Tibial artery (tissue), 4 donors: ENCODE measurements around the gene AKAP8L.

Experiments
- DNase-seq, 2 donors: peaks; one replicate each; pipeline ENCODE4 v3.0.0-alpha.2; 2019
- H3K27ac ChIP-seq, 2 donors: fragments of 200-600 bp; sonication (generic) in 1 of 2; 1 replicate in 1 of 2; 2 replicates in 1 of 2; pipeline ENCODE4 v1.5.1; 2018 to 2019; ENCODE audit warnings: mild to moderate bottlenecking in 1 of 2
- H3K27me3 ChIP-seq, 2 donors: fragments of 200-600 bp; sonication (generic) in 1 of 2; one replicate each; pipeline versions ENCODE4 v1.5.1 to v1.6.0; 2016 to 2019
- H3K36me3 ChIP-seq, 3 donors: fragments of 200-600 bp; sonication (generic) in 2 of 3; one replicate each; pipeline ENCODE4 v1.5.1; 2016 to 2019; ENCODE audit warnings: mild to moderate bottlenecking in 2 of 3
- H3K4me1 ChIP-seq, 4 donors: fragments of 200-600 bp; sonication (generic) in 2 of 4; 1 replicate in 3 of 4; 2 replicates in 1 of 4; pipeline ENCODE4 v1.5.1; 2016 to 2019
- H3K4me3 ChIP-seq, 2 donors: fragments of 200-600 bp; sonication (generic) in 1 of 2; 1 replicate in 1 of 2; 2 replicates in 1 of 2; pipeline ENCODE4 v1.5.1; 2018 to 2019; ENCODE audit warnings: mild to moderate bottlenecking in 2 of 2
- H3K9me3 ChIP-seq, 3 donors: fragments of 200-600 bp; sonication (generic) in 1 of 3; one replicate each; pipeline ENCODE4 v1.5.1; 2016 to 2019
- intact Hi-C: fragments of 100-400 bp; cut with DNase I; formaldehyde crosslinking; loops from one replicate; pipeline ENCODE4 v1.15.0; 2023; ENCODE audit warnings: low total_unique reads
- TF ChIP-seq, protein P1 (sequence below), 2 experiments: fragments of 200-600 bp in 1 of 2; fragments of 450-650 bp in 1 of 2; IDR thresholded peaks; one replicate each; pipeline ENCODE4 v1.5.1; 2017 to 2019; ENCODE audit warnings: antibody characterized with exemption in 2 of 2, mild to moderate bottlenecking in 1 of 2, moderate library complexity in 1 of 2

Gene AKAP8L

DNA sequence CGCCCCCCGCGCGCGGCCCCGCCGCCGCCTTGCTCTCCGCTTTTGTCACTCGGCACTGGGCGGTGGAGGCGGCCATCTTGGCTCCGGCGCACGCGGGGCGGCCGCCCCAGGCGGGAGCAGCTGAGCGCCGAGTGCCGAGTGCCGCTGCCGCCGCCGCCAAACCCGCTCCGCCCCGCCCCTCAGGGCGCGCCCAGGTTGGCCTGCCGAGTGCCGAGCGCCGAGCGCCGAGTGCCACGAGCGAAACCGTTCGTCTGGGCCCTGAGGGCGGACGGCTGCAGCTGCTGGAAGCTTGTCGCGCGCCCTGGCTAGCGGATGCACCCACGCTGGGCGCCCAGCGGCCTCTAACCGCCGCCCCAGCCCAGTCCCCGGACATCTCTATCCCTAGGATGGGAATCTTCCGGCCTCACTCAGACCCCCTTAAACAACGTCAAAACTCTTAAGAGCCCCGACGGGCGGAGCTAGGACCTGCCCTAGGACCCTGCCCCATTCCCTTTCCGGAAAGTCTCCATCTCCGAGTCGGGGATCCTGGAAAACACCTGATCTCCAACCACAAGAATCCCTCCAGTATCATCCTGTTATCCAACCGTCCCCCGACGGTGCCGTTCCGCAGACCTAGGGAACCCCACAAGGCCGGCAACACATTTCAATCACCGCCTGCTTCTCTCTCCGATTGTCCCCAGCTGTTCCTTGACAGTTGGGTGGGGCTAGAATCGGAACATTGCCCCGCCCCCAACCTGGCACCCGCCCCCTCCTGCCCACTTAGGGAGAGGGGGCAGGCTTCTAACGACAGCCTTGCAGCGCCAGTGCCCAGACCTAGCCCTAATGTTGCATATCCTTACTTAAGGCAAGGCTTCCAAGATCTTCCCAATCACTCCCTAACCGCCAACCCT, 14.1 kb upstream of the AKAP8L start:
- no peaks in the 10 kb centered on the region for H3K27me3 ChIP-seq
- peak overlapping the region; percentile 91 for H3K4me3 ChIP-seq
- H3K4me1 ChIP-seq = peaks cover 0 to 60% (median 42%) of the 10 kb centered on the region in 4 donors
- peak overlapping the region; percentile 89 to 90 for H3K27ac ChIP-seq
- DNase-seq = peak; percentile 86 to 94
- no peaks in the 10 kb centered on the region for H3K9me3 ChIP-seq
- intact Hi-C loops = loop anchor here (10.0 kb wide), 1 partner anchor 258 kb away; no protein-coding TSS in a partner anchor
- peaks cover 0 to 25% (median 7%) of the 10 kb centered on the region in 3 donors for H3K36me3 ChIP-seq
- TF ChIP-seq, protein P1, sequence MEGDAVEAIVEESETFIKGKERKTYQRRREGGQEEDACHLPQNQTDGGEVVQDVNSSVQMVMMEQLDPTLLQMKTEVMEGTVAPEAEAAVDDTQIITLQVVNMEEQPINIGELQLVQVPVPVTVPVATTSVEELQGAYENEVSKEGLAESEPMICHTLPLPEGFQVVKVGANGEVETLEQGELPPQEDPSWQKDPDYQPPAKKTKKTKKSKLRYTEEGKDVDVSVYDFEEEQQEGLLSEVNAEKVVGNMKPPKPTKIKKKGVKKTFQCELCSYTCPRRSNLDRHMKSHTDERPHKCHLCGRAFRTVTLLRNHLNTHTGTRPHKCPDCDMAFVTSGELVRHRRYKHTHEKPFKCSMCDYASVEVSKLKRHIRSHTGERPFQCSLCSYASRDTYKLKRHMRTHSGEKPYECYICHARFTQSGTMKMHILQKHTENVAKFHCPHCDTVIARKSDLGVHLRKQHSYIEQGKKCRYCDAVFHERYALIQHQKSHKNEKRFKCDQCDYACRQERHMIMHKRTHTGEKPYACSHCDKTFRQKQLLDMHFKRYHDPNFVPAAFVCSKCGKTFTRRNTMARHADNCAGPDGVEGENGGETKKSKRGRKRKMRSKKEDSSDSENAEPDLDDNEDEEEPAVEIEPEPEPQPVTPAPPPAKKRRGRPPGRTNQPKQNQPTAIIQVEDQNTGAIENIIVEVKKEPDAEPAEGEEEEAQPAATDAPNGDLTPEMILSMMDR (IDR thresholded peaks at IDR 0.05) = no peak

DNA sequence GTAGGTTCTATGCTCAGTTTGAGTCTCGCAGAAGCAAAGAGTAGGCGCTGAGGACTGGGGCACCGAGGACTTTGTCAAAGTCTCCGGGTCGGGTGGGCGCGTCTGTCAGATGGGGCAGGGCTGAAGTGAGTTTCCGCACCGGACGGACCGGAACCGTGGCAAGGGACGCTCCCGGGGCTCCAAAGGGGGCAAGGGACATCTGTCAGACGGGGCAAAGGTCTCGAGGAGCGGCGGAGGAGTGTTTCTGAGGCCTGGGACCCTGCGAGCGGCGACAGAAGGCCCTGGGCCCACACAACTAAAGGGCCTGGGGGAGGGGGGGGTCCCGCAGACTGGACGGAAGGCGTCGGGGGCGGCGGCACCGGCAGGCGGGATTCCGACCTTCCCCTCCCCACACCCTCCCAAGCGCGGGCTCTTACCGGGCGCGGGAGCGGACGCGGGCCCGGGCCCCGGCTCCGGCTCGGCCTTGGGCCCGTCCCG, 13.3 kb upstream of the AKAP8L start:
- Histone ChIP-seq H3K27ac (peak overlapping the region; percentile 68 to 77), H3K4me3 (peak overlapping the region; percentile 91), H3K9me3 (no peaks in the 10 kb centered on the region), H3K36me3 (peaks cover 4 to 34% (median 16%) of the 10 kb centered on the region in 3 donors), H3K4me1 (peaks cover 0 to 52% (median 36%) of the 10 kb centered on the region in 4 donors), H3K27me3 (no peaks in the 10 kb centered on the region)
- no peak for DNase-seq
- TF ChIP-seq, protein P1 (IDR thresholded peaks at IDR 0.05) = no peak
- intact Hi-C loops = loop anchor here (10.0 kb wide), 1 partner anchor 257 kb away; no protein-coding TSS in a partner anchor

DNA sequence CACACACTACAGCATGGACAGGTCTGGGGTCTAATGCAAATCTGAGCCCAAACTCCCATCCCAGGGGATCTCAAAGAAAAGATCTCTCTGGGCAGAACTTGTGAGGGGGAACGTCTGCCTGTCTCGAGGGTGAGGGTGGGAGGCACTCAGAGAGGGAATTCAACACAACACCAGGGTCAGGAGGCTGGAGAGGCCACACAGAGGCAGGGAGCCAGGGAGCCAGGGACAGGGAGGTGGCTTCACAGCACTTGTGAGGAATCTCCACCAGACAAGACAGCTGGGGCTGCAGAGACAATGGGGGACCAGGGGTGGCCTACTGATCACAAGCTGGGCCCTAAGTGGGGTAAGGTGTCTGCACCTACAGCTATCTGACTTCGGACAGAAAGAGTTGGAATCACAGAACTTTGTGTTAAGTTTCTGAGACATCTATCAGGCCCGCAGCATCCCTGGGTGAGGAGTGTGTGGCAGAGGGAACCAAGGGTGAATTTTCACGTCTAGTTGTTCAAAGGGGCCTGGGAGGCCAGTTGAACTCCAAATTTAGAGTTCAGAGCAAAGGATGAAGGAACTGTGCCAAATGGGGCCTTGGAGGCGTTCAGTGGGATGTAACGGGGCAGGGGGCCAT, 12.7 kb upstream of the AKAP8L start:
- Histone ChIP-seq H3K27me3 (no peaks in the 10 kb centered on the region), H3K9me3 (no peaks in the 10 kb centered on the region), H3K36me3 (peaks cover 9 to 35% (median 21%) of the 10 kb centered on the region in 3 donors), H3K27ac (peak overlapping the region; percentile 68 to 77), H3K4me3 (peak overlapping the region; percentile 91), H3K4me1 (peaks cover 0 to 47% (median 31%) of the 10 kb centered on the region in 4 donors)
- DNase-seq = no peak
- intact Hi-C loops = loop anchor here (10.0 kb wide), 1 partner anchor 257 kb away; no protein-coding TSS in a partner anchor
- TF ChIP-seq, protein P1 (IDR thresholded peaks at IDR 0.05) = no peak

DNA sequence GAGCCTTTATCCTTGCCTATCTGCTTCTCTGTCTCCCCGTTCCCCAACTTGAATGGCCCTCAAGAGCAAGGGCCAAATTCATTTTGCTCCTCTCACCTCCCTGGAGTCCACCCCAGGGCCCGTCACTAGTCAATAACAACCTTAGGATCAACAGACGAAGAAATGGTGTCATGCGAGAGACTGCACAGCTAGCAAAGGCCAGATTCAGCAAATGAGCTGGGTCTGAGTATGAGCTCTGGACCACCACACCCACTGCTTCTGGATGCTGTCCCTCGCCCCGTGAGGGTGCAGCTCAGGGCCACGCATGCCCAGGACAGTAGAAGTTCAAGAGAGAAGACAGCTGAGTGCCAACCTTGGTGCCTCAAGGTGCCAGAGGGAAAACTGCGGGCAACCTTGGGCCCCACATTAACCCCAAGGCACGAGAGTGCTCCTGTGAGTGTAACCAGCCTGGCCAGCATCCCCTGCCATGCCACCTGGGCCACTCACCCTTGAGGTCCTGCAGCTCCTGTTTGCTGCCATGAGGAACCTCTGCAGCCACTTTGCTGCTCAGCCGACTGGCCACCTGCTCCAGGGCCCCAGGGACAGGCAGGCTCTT, 11.8 kb upstream of the AKAP8L start:
- H3K9me3 ChIP-seq = no peaks in the 10 kb centered on the region
- DNase-seq = no peak
- no peaks in the 10 kb centered on the region for H3K27me3 ChIP-seq
- peaks cover 0 to 47% (median 30%) of the 10 kb centered on the region in 4 donors for H3K4me1 ChIP-seq
- intact Hi-C loops = loop anchor here (10.0 kb wide), 1 partner anchor 256 kb away; no protein-coding TSS in a partner anchor
- H3K27ac ChIP-seq = no peak overlapping the region
- peaks cover 13 to 42% (median 28%) of the 10 kb centered on the region in 3 donors for H3K36me3 ChIP-seq
- TF ChIP-seq, protein P1 (IDR thresholded peaks at IDR 0.05) = no peak
- H3K4me3 ChIP-seq = peak overlapping the region; percentile 91

DNA sequence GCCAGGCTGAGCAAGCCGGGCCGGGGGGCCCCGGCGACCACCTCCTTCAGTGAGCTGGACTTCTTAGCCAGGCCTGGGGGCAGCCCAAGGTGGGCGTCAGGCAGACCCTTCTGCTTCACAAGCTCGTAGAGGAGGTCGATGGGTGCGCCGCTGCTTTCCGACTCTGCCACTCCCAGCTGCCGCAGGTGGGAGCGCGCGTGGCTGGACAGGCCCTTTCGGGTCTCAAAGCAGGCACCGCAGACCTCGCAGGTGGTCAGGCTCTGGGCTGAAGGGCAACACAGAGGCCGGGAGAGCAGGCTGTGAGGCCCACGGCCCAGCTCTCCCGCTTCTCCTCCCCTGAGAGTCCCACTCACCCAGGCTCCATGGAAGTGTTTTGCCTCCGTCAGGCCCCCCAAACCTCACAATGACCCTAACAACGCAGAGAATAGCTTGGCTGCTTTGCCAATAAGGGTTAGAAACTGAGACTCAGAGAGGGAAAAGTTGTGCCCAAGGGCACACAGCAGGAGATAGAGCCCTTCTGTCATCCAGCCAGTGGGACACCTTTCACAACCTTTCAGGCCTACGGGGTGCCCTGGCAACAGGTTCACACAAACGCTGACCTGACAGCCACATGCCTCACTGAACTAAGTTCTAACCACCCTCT, 11.2 kb upstream of the AKAP8L start:
- peaks cover 0 to 47% (median 30%) of the 10 kb centered on the region in 4 donors for H3K4me1 ChIP-seq
- intact Hi-C loops = loop anchor here (10.0 kb wide), 1 partner anchor 255 kb away; no protein-coding TSS in a partner anchor

More for the DNA sequence above, 11.2 kb upstream of the AKAP8L start:
- DNase-seq = no peak
- H3K27ac ChIP-seq = no peak overlapping the region
- TF ChIP-seq, protein P1 (IDR thresholded peaks at IDR 0.05) = no peak
- H3K36me3 ChIP-seq = peaks cover 19 to 49% (median 34%) of the 10 kb centered on the region in 3 donors
- no peaks in the 10 kb centered on the region for H3K9me3 ChIP-seq
- H3K27me3 ChIP-seq = no peaks in the 10 kb centered on the region
- H3K4me3 ChIP-seq = no peak overlapping the region
